Ovary (tissue), 3 donors: ENCODE data around the gene ZMIZ1.

Source experiments
- CTCF ChIP-seq, 3 donors: fragments of 450-650 bp in 2 of 3; fragments of 200-600 bp in 1 of 3; IDR thresholded peaks; one replicate each; pipeline versions ENCODE4 v1.5.1 to v1.8.0; 2016 to 2022; ENCODE audit warnings: antibody characterized with exemption in 3 of 3, mild to moderate bottlenecking in 1 of 3
- POLR2A ChIP-seq: fragments of 450-650 bp; IDR thresholded peaks from one replicate; pipeline ENCODE4 v1.6.1; 2017; ENCODE audit warnings: antibody characterized with exemption, mild to moderate bottlenecking, moderate library complexity
- donor health status: DM: no; HTN: no; CAD: no.

- TF ChIP-seq CTCF (IDR thresholded peaks at IDR 0.05) (no peak), POLR2A (no peak)
Observed at GRCh38 chr10:79298403-79299244, 229.9 kb downstream of the ZMIZ1 start.
